GM04504 (cell line): Measurements from ENCODE around the gene ZNF391.
"Not testable (repeated sequence)": the region's sequence is repeated elsewhere in the genome, so short reads cannot be mapped to it uniquely, and the experiment has no call there.

Experiments used
- DNase-seq: peaks from one replicate; pipeline ENCODE4 v3.0.0-alpha.2; 2012; ENCODE audit warnings: low read depth

ZNF391 gene

GRCh38 chr6:27422651-27423332, 34.2 kb downstream of the ZNF391 start:
- no peak for DNase-seq

GRCh38 chr6:27424851-27425250, 36.3 kb downstream of the ZNF391 start:
- not testable (repeated sequence) for DNase-seq

- DNase-seq, result no peak
These were observed 37.6 kb downstream of the ZNF391 start for GRCh38 chr6:27426045-27426620.

- no peak for DNase-seq
These were observed 39.9 kb downstream of the ZNF391 start for GRCh38 chr6:27428502-27428901.

GRCh38 chr6:27428966-27429365, 40.4 kb downstream of the ZNF391 start:
- DNase-seq, result no peak

GRCh38 chr6:27433714-27434113, 45.2 kb downstream of the ZNF391 start:
- DNase-seq, result no peak

- DNase-seq, result no peak
These were observed 50.8 kb downstream of the ZNF391 start for GRCh38 chr6:27439371-27439770.

GRCh38 chr6:27441001-27441400, 52.4 kb downstream of the ZNF391 start:
- no peak for DNase-seq

GRCh38 chr6:27442932-27443331, 54.4 kb downstream of the ZNF391 start:
- DNase-seq, result no peak

- DNase-seq, result no peak
These were observed 59.9 kb downstream of the ZNF391 start for GRCh38 chr6:27448456-27448855.

GRCh38 chr6:27451660-27452390, 63.3 kb downstream of the ZNF391 start:
- no peak for DNase-seq

GRCh38 chr6:27452496-27452897, 63.9 kb downstream of the ZNF391 start:
- DNase-seq, result no peak
